Gastroesophageal sphincter (tissue), 4 donors: ENCODE measurements around the gene CYP26B1. TPM values are rescaled to one million over a fixed set of nuclear protein-coding genes. Genes with fewer than 3 reads are reported as not detected.

Experiments
- ATAC-seq: fragments of 150-250 bp; one replicate; pipeline ENCODE4 v1.9.1; 2016; ENCODE audit warnings: mild to moderate bottlenecking, moderate library complexity
- H3K27ac ChIP-seq, 4 donors: fragments of 200-600 bp; sonication (generic) in 3 of 4; 1 replicate in 3 of 4; 2 replicates in 1 of 4; pipeline ENCODE4 v1.5.1; 2016 to 2019
- H3K27me3 ChIP-seq: fragments of 200-600 bp; sonication (generic); one replicate; pipeline ENCODE4 v1.5.1; 2019
- H3K36me3 ChIP-seq, 2 donors: fragments of 200-600 bp; sonication (generic); one replicate each; pipeline ENCODE4 v1.5.1; 2019; ENCODE audit warnings: control low read depth in 1 of 2
- H3K4me1 ChIP-seq, 3 donors: fragments of 200-600 bp; sonication (generic); 1 replicate in 2 of 3; 2 replicates in 1 of 3; pipeline ENCODE4 v1.5.1; 2016 to 2019; ENCODE audit warnings: control low read depth in 2 of 3
- H3K4me3 ChIP-seq, 2 donors: fragments of 200-600 bp; sonication (generic); one replicate each; pipeline ENCODE4 v1.5.1; 2019; ENCODE audit warnings: mild to moderate bottlenecking in 1 of 2, moderate library complexity in 1 of 2
- H3K9me3 ChIP-seq, 3 donors: fragments of 200-600 bp; sonication (generic); one replicate each; pipeline ENCODE4 v1.5.1; 2017 to 2019; ENCODE audit warnings: control low read depth in 2 of 3
- EP300 ChIP-seq: sonication (generic); formaldehyde crosslinking; IDR thresholded peaks from one replicate; pipeline ENCODE4 v1.6.1; 2017; ENCODE audit warnings: antibody characterized with exemption, mild to moderate bottlenecking
- POLR2A ChIP-seq, 2 donors: fragments of 450-650 bp; IDR thresholded peaks; one replicate each; pipeline ENCODE4 v1.6.1; 2017; ENCODE audit warnings: antibody characterized with exemption in 2 of 2, mild to moderate bottlenecking in 2 of 2, moderate library complexity in 1 of 2
- POLR2AphosphoS5 ChIP-seq: sonication (generic); formaldehyde crosslinking; IDR thresholded peaks from one replicate; pipeline ENCODE4 v1.6.1; 2017; ENCODE audit warnings: antibody characterized with exemption
- WGBS, 2 donors: methylation state at CpG; one replicate each; pipeline ENCODE4 v1.1.5; 2018; ENCODE audit warnings: low coverage in 1 of 2; 5-methylcytosine and 5-hydroxymethylcytosine counted together
- total RNA-seq, 4 donors: library from RNA; depleted of rRNA; stranded (reverse); fragments of >200 nt; gene quantifications; one replicate each; pipeline ENCODE4 v1.1.0, GENCODE V29; 2016
- TF ChIP-seq, protein P1 (sequence below), 4 experiments: fragments of 200-600 bp in 2 of 4; fragments of 450-650 bp in 2 of 4; sonication (generic) in 1 of 4; IDR thresholded peaks; one replicate each; pipeline ENCODE4 v1.5.1; 2017 to 2019; ENCODE audit warnings: antibody characterized with exemption in 4 of 4, mild to moderate bottlenecking in 2 of 4, moderate library complexity in 2 of 4

CYP26B1 gene
- total RNA-seq, 4 donors from 2014 or later, result 0.47 to 4.0 (median 1.4) TPM

DNA sequence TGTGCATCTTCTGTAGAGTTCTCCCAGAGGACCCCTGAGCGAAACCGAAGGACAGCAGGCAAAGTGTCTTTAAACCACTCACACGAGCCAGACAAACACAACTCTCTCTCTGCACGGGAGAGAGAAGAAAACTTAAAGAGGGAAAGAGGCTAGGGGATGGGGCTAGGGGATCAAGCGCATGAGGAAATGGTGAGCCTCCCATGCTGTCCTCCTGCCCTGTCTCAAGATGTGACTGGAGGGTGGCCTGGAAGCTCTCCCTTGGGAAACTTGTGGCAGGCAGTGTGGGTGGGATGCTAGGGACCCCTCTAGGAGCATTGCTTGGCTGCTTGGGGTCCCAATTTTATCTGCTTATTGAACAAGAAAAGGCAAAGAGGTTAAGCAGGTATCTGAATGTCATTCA is 44.5 kb downstream of the CYP26B1 start:
- H3K9me3 ChIP-seq, result no peaks in the 10 kb centered on the region
- 34% methylated on average over 3 of the region's 5 CpGs; no CpG with 5 or more reads in 1 of the 2 donors for WGBS, 2 donors
- H3K27ac ChIP-seq, result no peak overlapping the region
- H3K36me3 ChIP-seq, result no peaks in the 10 kb centered on the region
- H3K27me3 ChIP-seq, result peaks cover 37% of the 10 kb centered on the region
- TF ChIP-seq POLR2A (IDR thresholded peaks at IDR 0.05) (no peak), POLR2AphosphoS5 (no peak), EP300 (no peak)
- TF ChIP-seq, protein P1, sequence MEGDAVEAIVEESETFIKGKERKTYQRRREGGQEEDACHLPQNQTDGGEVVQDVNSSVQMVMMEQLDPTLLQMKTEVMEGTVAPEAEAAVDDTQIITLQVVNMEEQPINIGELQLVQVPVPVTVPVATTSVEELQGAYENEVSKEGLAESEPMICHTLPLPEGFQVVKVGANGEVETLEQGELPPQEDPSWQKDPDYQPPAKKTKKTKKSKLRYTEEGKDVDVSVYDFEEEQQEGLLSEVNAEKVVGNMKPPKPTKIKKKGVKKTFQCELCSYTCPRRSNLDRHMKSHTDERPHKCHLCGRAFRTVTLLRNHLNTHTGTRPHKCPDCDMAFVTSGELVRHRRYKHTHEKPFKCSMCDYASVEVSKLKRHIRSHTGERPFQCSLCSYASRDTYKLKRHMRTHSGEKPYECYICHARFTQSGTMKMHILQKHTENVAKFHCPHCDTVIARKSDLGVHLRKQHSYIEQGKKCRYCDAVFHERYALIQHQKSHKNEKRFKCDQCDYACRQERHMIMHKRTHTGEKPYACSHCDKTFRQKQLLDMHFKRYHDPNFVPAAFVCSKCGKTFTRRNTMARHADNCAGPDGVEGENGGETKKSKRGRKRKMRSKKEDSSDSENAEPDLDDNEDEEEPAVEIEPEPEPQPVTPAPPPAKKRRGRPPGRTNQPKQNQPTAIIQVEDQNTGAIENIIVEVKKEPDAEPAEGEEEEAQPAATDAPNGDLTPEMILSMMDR (IDR thresholded peaks at IDR 0.05), result no peak
- no peak for ATAC-seq
- H3K4me3 ChIP-seq, result no peak overlapping the region
- no peaks in the 10 kb centered on the region for H3K4me1 ChIP-seq

DNA sequence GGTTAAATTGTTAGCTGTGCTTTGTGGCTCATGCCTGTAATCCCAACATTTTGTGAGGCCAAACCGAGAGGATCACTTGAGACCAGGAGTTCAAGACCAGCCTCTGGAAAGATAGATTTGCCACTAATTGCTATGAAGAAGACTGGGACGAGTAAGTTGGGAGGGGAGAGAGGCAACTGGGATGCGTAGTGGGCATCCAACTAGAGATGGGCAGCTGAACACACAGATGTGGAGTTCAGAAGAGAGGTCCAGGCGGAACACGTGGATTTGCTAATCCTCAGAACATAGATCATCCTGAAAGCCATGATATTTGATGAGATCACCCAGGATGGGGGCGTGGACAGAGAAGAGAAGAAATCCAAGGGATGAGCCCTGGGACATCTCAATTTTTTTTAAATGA is 48.7 kb downstream of the CYP26B1 start:
- H3K4me1 ChIP-seq, result no peaks in the 10 kb centered on the region
- TF ChIP-seq POLR2A (IDR thresholded peaks at IDR 0.05) (no peak), EP300 (no peak), POLR2AphosphoS5 (no peak)
- TF ChIP-seq, protein P1 (IDR thresholded peaks at IDR 0.05), result no peak
- H3K9me3 ChIP-seq, result no peaks in the 10 kb centered on the region
- 64 to 72% methylated on average over 3 to 5 of the region's 6 CpGs for WGBS, 2 donors
- H3K36me3 ChIP-seq, result no peaks in the 10 kb centered on the region
- no peak for ATAC-seq
- H3K4me3 ChIP-seq, result no peak overlapping the region
- H3K27me3 ChIP-seq, result peaks cover 22% of the 10 kb centered on the region
- H3K27ac ChIP-seq, result no peak overlapping the region

DNA sequence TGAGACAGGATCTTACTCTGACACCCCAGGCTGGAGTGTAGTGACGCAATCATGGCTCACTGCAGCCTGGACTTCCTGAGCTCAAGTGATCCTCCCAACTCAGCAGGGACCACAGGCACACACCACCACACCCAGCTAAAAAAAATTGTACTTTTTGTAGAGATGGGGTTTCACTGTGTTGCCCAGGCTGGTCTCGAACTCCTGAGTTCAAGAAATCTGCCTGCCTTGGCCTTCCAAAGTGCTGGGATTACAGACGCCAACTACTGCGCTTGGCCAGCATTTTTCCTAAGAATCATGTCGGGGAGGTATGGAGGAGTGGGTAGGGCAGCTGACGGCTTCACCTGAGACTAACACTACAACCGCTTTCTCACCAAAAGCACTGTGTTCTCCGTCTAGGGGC is 50.4 kb downstream of the CYP26B1 start:
- Histone ChIP-seq H3K4me3 (no peak overlapping the region), H3K36me3 (no peaks in the 10 kb centered on the region), H3K9me3 (no peaks in the 10 kb centered on the region), H3K4me1 (no peaks in the 10 kb centered on the region), H3K27ac (no peak overlapping the region), H3K27me3 (peaks cover 12% of the 10 kb centered on the region)
- WGBS, 2 donors, result 86 to 93% methylated on average over 4 of the region's 8 CpGs
- no peak for ATAC-seq
- TF ChIP-seq, protein P1 (IDR thresholded peaks at IDR 0.05), result no peak
- no peak for TF ChIP-seq EP300
- no peak for TF ChIP-seq POLR2AphosphoS5

DNA sequence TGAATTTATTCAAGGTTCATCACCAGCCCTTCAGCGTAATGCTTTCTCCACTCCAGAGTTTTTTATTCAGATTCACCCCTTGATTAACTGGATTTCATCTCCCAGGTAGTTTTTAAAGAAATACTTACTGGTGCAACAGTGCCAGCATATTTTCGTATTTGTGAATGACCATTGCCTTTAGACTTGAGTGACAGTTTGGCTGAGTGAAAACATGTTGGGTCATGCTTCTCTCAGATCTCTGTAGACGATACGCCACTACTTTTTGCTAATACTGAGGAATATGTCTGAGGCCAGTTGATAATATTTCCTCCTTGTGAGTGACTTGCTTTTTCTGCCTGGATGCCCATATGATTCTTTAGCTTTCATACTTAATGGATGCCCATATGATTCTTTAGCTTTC is 51.5 kb downstream of the CYP26B1 start:
- WGBS, 2 donors, result 81 to 94% methylated on average over 4 of the region's 4 CpGs
- no peak for TF ChIP-seq POLR2A (IDR thresholded peaks at IDR 0.05)
- no peak for TF ChIP-seq POLR2AphosphoS5
- no peak for TF ChIP-seq EP300
- TF ChIP-seq, protein P1 (IDR thresholded peaks at IDR 0.05), result no peak

DNA sequence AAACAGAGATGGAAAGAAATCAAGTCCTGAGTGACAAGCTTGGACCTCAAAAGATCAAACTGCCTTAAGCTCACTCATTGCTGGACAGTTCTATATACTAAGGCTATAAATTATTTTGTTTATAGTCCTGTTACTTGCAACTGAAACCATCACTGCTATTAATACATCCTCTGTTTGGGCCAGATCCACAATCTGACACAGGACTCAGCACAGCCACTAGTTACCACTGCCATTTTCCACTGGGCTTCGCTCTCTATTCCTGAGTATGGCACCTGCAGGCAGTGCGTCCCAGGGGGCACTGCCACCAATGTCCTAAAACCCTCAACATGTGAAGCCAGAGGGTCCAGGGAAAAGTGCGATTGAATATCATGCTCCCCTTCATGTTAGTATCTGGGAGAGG is 52.3 kb downstream of the CYP26B1 start:
- no peak for ATAC-seq
- Histone ChIP-seq H3K4me3 (no peak overlapping the region), H3K27me3 (peaks cover 21% of the 10 kb centered on the region), H3K4me1 (no peaks in the 10 kb centered on the region), H3K9me3 (no peaks in the 10 kb centered on the region), H3K36me3 (no peaks in the 10 kb centered on the region), H3K27ac (no peak overlapping the region)
- no peak for TF ChIP-seq POLR2AphosphoS5
- TF ChIP-seq, protein P1 (IDR thresholded peaks at IDR 0.05), result no peak
- TF ChIP-seq EP300, result no peak
- TF ChIP-seq POLR2A (IDR thresholded peaks at IDR 0.05), result no peak
- WGBS, 2 donors, result 95 to 97% methylated on average over 3 of the region's 3 CpGs

More for the DNA sequence above, 51.5 kb downstream of the CYP26B1 start:
- no peaks in the 10 kb centered on the region for H3K9me3 ChIP-seq
- H3K27ac ChIP-seq, result no peak overlapping the region
- no peak overlapping the region for H3K4me3 ChIP-seq
- no peaks in the 10 kb centered on the region for H3K36me3 ChIP-seq
- ATAC-seq, result no peak
- peaks cover 13% of the 10 kb centered on the region for H3K27me3 ChIP-seq
- no peaks in the 10 kb centered on the region for H3K4me1 ChIP-seq
